ENCODE data around the gene IFT80.

Gene IFT80

DNA sequence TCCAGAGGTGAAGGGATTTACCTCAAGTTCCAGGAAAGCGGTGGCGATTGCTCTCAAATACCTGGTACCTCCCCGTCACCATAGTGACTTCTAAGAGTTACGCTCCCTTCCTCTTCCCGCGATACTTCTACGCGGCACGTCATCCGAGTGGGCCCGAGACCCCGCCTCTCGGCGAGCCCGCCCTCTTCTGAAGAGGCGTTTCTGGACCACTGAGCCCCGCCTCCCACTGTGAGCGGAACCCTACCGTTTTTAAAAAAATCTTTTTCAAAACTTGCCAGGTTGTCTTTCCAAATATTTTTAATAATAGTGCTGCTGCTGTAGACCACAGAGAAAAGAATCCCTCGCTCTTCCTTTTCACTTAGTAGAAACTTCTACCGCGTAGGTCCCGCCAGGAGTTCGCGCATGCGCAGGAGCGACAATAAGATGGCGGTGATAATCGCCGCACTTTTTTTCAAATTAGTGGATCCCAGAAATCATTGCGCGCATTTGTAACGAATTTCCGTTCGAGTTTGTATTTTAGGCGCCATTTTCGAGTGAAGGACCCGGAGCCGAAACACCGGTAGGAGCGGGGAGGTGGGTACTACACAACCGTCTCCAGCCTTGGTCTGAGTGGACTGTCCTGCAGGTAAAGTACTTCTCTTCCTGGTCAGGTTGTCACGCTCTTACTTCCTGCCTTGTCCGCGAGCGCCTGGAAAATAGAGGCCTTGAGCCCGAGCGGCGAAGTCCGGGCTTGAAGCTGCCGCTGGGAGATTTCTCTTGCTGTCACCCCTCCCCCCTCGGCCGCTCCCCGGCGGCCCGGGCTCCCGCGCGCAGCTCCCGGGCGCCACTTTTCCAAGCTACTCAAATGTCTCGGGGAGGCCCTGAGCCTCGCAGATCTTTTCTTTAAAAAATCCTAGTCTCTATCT lies at the start of gene IFT80, which contains the start of gene SMC4:
Gene IFT80, minus strand, starts transcription at position 101 of the 905 bp plus-strand sequence. CDS start 14,625 bp downstream, outside the sequence.
Gene SMC4, plus strand, starts transcription at position 526 of the 905 bp plus-strand sequence. CDS start 1,177 bp downstream, outside the sequence.
- peak; percentile 98 for DNase-seq

DNA sequence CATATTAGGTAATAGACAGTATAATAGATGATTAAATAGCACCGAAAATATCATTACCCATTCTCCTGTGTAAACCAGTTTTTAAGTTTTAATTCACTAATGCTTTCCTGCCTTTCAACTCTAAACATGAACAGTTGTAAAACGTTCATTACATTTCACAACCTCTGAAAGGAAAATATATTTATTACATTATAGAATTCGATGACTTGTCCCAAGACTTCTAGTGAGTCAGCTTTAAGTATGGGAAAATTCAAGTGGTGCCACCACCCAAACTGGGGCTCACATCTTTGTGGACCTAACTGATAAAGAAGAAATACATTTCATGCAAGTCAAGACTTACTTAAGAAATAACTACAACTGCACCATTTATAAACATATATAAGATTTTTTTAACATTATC lies 48.5 kb upstream of the IFT80 start:
- DNase-seq, result no peak

GRCh38 chr3:160446522-160447056 lies 47.6 kb upstream of the IFT80 start:
- no peak for DNase-seq

DNA sequence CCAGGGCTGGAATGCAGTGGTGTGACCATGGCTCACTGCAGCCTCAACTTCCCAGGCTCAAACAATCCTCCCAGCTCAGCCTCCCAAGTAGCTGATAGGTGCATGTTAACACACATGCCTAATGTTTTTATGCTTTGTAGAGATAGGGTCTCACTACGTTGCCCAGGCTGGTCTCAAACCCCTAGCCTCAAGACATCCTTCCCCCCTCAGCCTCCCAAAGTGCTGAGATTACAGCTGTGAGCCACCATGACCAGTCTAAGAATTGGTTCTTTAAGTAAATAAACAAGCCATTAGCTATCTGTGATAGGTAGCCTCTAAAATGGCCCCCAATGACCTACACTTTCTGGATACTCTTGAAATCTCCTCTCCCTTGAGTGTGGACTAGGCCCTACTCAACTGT lies 46.8 kb upstream of the IFT80 start:
- DNase-seq, result no peak

GRCh38 chr3:160444411-160444810 lies 45.4 kb upstream of the IFT80 start:
- DNase-seq, result no peak

DNA sequence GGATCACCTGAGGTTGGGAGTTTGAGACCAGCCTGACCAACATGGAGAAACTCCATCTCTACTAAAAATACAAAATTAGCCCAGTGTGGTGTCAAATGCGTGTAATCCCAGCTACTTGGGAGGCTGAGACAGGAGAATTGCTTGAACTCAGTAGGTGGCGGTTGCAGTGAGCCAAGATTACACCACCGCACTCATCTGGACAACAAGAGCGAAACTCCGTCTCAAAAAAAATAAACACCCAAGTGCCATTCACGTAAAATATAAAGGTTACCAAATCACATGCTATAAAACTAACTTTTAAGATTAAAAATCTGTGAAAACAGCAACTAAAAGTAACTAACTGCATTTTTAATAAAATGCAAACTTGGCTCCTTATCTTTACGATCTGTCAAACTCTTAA lies 41.7 kb upstream of the IFT80 start:
- DNase-seq, result no peak

DNA sequence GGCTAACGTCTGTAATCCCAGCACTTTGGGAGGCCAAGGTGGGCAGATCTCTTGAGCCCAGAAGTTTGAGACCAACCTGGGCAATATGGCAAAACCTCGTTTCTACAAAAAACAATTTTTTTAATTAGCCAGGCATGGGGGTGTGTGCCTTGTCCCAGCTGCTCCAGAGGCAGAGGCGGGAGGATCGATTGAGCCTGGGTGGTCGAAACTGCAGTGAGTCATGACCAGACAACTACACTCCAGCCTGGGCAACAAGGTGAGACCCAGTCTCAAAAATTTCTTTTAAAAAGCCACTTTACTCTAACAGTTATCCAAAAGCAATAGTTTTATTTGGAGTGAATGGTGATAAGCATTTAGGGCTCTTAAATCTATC lies 38.0 kb upstream of the IFT80 start:
- DNase-seq, result no peak

- DNase-seq, result no peak
Observed at GRCh38 chr3:160435747-160436146, 36.7 kb upstream of the IFT80 start.

GRCh38 chr3:160435095-160435494 lies 36.1 kb upstream of the IFT80 start:
- no peak for DNase-seq

DNA sequence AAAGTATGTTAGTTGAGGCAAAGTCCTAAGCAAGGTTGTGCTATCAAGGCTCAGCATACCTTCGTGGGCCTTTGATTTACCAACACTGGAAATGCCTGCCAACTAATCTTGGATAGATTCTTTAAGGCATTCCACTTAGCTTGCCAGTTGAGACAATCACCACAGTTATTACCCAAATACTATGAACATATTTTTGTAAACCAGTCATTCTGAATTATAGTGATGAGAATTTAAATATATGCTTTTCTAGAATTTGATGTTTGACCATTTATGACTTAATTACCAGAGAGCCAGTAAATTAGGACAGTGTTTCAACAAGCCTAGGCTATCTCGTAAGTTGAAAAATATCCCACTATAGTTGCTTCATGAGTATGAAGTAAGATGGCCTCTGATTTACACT lies 35.0 kb upstream of the IFT80 start:
- no peak for DNase-seq

DNA sequence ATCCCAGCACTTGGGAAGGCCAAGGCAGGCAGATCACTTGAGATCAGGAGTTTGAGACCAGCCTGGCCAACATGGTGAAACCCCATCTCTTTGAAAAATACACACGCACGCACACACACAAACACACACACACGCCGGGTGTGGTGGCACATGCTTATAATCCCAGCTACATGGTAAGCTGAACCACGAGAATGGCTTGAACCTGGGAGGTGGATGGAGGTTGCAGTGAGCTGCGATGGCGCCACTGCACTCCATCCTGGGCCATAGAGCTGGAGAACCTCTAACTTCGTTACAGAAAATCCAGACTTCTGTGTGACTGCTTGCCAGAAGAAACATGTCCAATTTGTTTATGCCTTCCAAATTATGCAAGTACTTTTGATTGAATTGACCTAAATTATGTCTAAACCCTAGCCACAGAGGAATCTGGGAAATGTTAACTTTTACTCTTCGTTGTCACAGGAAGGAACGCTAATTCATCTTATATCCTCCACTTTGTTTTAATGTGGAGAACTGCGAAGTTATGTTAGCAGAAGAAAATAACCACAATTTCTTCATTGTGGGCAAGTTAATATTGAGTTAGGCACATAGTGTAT lies 28.9 kb upstream of the IFT80 start:
- no peak for DNase-seq

DNA sequence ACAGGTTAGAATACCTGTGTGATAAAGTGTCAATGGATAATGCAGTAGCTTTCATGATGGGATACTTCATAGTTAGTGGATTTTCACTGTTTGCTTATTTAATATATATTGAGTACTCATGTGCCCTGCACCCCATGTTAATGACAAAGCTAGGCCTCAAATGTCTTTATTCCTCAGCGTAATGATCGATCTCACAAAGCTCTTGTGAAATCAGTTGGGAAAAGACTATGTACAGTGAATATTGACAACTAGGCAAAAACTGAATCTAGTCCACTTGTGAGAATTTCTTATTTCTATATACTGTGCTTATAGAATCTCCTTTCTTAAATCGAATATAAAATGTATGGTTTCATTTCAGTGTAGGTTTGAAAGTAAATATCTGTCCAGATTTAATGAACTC lies 18.3 kb upstream of the IFT80 start:
- no peak for DNase-seq

DNA sequence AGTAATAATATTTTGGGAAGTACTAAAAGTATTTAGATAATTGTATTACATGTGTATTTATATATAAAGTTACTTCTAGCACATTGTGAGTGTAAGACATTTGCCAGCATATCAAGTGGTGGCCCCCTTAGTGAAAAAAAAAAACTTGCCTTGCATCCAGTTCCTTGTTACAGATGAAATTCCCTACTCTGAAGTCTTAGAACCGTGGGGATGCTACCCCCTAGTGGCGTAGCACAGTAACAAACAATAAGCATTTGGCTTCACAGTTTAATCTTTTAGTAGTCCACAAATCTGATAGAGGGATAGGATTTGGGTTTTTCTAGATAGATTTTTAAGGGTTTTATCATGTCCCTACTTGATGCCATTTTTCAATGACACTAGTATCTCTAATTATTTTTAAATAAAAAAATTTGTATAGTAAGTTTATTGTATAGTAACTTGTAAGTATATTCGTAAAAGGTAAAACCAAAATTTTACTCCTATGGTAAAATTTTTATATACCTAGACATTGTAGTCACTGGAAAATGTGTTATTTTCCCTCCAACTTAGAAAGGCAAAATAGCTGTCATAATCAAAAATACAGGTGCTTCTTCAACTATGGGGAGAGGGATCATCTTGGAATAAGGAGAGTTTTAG lies 14.7 kb upstream of the IFT80 start:
- DNase-seq, result peak; percentile 80

DNA sequence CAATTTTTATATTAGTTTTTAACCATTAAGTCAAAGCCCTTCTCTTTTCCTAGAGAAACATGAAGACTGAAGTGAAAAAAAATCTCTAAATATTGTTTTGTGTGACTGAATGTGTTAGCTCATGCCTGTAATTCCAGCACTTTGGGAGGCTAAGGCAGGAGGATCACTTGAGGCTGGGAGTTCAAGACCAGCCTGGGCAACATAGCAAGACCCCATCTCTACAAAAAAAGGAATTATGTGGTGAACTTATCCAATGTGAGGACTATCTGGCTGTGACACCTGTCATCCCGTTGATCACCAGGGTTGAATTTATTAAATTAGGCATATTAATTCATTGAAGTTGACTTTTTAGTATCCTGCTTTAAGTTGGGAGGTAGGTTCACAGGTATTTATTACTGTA lies 13.5 kb upstream of the IFT80 start:
- DNase-seq, result no peak

- DNase-seq, result no peak
Observed at GRCh38 chr3:160409812-160410610, 11.0 kb upstream of the IFT80 start.

DNA sequence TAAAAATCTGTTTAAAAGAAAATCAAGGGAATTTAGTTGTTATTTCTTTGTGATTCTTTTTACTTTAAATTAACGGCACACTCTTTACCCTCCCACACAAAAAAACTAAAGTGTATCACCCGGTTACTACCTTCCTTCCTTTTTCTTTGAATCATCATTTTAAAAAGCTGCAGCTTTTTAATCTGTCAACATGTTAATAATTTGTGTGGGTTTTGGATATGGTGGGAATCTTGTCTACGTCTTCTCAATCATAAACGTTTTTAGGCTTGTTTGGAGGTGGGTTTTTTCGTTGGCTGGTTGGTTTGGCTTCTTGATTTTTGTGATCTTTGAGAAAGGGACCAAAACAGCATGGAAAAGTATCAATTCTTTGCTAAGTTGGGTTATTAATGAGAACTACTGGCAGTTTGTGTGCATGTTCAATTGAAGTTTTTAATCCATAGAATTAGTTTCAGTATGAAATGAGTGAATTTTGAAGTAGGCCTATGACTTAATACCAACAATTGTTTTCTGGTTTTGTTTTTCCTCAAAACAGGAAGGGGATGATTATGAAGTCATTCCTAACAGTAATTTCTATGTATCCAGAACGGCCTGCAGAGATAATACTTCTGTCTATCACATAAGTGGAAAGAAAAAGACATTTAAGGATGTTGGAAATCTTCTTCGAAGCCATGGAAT lies 4.9 kb upstream of the IFT80 start:
- DNase-seq, result no peak

DNA sequence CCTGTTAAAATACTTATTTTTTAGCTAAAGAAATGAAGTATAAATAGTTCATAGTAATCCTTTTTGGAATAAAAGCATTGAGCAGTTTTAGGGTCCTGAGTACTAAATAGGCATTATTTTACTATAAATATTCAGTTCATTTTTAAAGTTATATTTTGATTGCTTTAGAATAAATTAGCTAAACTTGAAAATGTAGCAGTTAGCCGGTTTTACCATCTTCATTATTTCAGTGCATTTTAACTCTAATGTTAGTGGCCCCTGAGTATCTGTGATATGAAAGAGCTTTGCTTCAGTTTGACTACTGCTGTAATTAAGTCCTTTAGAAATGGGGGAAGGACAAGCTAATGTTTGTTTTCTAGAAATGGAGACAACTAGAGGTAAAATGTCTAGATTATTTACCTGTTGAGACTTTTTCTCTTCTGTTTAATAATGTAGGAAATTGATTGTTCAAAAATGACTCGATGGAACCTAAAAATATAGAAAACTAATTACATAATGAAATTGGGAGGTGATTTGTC lies 4.1 kb upstream of the IFT80 start:
- peak; percentile 24 for DNase-seq

DNA sequence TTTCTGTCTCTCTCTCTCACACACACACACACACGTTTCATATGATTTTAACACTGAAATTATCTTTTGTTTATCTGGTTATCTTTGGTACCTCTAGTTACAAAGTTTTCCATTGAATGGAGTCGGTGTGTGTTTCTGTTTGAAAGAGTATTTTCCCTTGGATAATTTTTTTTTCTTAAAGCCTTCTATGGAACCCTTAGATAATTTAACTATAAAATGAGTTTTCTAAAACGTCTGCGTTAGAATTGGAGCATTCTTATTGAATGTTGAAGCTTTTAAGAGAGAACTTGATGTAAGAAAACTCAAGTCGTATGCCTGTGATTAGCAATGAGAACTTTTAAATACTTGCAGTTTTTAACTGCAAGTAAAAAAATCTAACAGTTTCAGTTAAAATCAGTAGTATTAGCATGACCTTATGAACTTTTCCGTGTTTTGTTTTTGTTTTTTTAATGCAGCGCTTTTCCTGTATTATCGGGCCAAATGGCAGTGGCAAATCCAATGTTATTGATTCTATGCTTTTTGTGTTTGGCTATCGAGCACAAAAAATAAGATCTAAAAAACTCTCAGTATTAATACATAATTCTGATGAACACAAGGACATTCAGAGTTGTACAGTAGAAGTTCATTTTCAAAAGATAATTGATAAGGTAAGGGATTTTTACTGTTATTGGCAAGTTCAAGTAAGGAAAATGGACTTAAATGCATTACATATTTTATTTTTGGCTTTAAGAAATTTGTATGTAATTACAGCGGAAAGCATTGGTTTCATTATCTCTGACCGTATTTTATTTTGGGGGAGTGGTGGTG lies 3.4 kb upstream of the IFT80 start:
- no peak for DNase-seq

- DNase-seq, result peak; percentile 41
Observed at GRCh38 chr3:160401291-160402095, 2.5 kb upstream of the IFT80 start.

GRCh38 chr3:160400702-160401150 lies 1.7 kb upstream of the IFT80 start:
- DNase-seq, result no peak
